RWPE2 (cell line): ENCODE measurements around the gene EEF1A1.
"Not testable (repeated sequence)": the region's sequence is repeated elsewhere in the genome, so short reads cannot be mapped to it uniquely, and the experiment has no call there.

Source experiments
- ATAC-seq: fragments of 200-7000 bp; cut with Tn5 transposase; 3 replicates; pipeline ENCODE4 v1.9.1; 2021; ENCODE audit warnings: low read depth
- DNase-seq: peaks from one replicate; pipeline ENCODE4 v3.0.0-alpha.2; 2020; ENCODE audit warnings: low spot score
- H3K27ac ChIP-seq: fragments of 450-650 bp; 2 replicates; pipeline ENCODE4 v1.5.1; 2017; ENCODE audit warnings: mild to moderate bottlenecking; ENCODE audit not compliant: poor library complexity, severe bottlenecking
- H3K27me3 ChIP-seq: fragments of 250-450 bp; sonication (Bioruptor Pico); 2 replicates; pipeline ENCODE4 v1.5.1; 2021; ENCODE audit warnings: mild to moderate bottlenecking, moderate library complexity; ENCODE audit not compliant: insufficient read depth, poor library complexity, severe bottlenecking
- H3K36me3 ChIP-seq: fragments of 250-450 bp; sonication (Bioruptor Pico); 2 replicates; pipeline ENCODE4 v1.5.1; 2020; ENCODE audit warnings: low read depth, mild to moderate bottlenecking, moderate library complexity
- H3K4me1 ChIP-seq: fragments of 250-450 bp; sonication (Bioruptor Pico); 2 replicates; pipeline ENCODE4 v1.5.1; 2021; ENCODE audit warnings: mild to moderate bottlenecking, moderate library complexity; ENCODE audit not compliant: insufficient read depth, poor library complexity, severe bottlenecking
- H3K4me3 ChIP-seq: fragments of 250-450 bp; sonication (Bioruptor Pico); 2 replicates; pipeline ENCODE4 v1.5.1; 2021; ENCODE audit warnings: mild to moderate bottlenecking, moderate library complexity; ENCODE audit not compliant: severe bottlenecking
- H3K9me3 ChIP-seq: fragments of 250-450 bp; sonication (Bioruptor Pico); 2 replicates; pipeline ENCODE4 v1.5.1; 2021; ENCODE audit warnings: mild to moderate bottlenecking, moderate library complexity; ENCODE audit not compliant: severe bottlenecking
- TF ChIP-seq, protein P1 (sequence below): fragments of 450-650 bp; IDR thresholded peaks from one replicate; pipeline ENCODE4 v1.5.1; 2017; ENCODE audit warnings: mild to moderate bottlenecking, moderate library complexity; ENCODE audit not compliant: poor library complexity, severe bottlenecking

EEF1A1 gene

DNA sequence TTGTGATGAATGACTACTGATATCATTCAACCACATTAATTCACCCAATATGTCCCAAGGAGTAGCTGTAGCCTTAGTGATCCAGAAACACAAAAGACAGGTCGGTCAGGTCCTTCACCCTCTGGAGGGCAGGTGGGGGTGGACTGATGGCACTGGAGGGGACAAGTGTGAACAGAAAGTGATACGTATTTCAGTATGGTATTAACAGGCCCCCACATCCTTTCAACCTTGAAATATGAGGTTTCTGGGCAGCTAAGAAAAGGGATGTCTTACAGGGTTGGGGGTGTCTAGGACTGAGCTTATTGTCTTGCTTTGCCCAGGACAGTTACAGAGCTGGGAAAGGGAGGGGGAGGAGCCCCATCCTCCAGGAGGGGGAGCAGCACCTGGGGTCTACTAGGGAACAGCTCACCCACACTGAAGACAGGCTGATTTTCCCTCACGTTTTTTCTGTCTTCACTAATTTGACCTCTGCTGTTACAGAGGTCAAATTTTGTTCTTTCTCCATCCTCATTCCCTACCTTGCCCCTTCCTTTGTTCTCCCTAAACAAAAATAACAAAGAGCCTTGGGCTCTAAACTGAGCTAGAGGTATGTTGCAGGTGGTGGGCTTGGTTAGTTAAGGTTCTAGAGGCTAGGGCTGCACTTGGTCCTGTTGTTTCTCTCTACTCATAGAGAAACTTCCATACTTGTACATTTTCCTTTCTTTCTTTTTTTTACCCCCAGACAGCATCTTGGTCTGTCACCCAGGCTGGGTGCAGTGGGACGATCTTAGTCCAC is 38.0 kb upstream of the EEF1A1 start:
- Histone ChIP-seq H3K4me1 (no peaks in the 10 kb centered on the region), H3K36me3 (no peaks in the 10 kb centered on the region), H3K27me3 (no peaks in the 10 kb centered on the region), H3K27ac (no peak overlapping the region), H3K4me3 (no peak overlapping the region), H3K9me3 (no peaks in the 10 kb centered on the region)
- DNase-seq (no peak), ATAC-seq (no peak)
- TF ChIP-seq, protein P1, sequence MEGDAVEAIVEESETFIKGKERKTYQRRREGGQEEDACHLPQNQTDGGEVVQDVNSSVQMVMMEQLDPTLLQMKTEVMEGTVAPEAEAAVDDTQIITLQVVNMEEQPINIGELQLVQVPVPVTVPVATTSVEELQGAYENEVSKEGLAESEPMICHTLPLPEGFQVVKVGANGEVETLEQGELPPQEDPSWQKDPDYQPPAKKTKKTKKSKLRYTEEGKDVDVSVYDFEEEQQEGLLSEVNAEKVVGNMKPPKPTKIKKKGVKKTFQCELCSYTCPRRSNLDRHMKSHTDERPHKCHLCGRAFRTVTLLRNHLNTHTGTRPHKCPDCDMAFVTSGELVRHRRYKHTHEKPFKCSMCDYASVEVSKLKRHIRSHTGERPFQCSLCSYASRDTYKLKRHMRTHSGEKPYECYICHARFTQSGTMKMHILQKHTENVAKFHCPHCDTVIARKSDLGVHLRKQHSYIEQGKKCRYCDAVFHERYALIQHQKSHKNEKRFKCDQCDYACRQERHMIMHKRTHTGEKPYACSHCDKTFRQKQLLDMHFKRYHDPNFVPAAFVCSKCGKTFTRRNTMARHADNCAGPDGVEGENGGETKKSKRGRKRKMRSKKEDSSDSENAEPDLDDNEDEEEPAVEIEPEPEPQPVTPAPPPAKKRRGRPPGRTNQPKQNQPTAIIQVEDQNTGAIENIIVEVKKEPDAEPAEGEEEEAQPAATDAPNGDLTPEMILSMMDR = no peak

DNA sequence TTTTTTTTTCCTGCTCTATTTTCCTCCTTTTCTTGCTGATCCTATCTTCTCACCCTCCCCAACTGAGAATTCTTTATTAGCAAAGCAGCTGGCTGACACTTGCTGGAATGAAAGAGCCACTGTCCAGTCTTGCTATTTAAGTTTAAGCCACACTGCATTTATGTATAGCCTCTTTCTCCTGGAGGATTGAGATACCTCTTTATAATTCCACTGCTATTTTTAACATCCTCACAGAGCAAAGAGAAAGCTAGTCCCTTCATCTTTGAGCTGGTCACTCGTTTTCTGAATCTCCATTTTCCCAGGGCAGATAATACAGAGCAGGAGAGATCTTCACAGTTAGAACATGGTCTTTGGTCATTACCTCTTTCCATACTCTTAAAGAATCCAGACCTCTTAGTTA is 36.0 kb upstream of the EEF1A1 start:
- DNase-seq (no peak), ATAC-seq (no peak)
- Histone ChIP-seq H3K4me3 (no peak overlapping the region), H3K27me3 (no peaks in the 10 kb centered on the region), H3K9me3 (no peaks in the 10 kb centered on the region), H3K27ac (no peak overlapping the region), H3K36me3 (no peaks in the 10 kb centered on the region), H3K4me1 (no peaks in the 10 kb centered on the region)
- TF ChIP-seq, protein P1 = no peak

DNA sequence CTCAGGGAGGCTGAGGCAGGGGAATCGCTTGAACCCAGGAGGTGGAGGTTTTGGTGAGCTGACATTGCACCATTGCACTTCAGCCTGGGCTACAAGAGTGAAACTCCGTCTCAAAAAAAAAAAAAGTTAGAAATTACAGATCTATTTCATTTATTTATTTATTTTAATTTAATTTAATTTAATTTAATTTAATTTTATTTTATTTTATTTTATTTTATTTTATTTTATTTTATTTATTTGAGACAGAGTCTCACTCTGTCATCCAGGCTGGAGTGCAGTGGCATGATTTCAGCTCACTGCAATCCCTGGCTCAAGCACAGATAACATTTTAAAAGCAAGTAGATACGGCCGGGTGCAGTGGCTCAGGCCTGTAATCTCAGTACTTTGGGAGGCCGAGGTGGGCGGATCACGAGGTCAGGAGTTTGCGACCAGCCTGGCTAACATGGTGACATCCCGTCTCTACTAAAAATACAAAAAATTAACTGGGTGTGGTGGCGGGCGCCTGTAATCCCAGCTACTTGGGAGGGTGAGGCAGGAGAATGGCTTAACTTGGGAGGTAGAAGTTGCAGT is 34.6 kb upstream of the EEF1A1 start:
- H3K27ac ChIP-seq, H3K4me1 ChIP-seq, ATAC-seq, H3K4me3 ChIP-seq, H3K9me3 ChIP-seq, DNase-seq, H3K36me3 ChIP-seq, H3K27me3 ChIP-seq: not testable (repeated sequence)

DNA sequence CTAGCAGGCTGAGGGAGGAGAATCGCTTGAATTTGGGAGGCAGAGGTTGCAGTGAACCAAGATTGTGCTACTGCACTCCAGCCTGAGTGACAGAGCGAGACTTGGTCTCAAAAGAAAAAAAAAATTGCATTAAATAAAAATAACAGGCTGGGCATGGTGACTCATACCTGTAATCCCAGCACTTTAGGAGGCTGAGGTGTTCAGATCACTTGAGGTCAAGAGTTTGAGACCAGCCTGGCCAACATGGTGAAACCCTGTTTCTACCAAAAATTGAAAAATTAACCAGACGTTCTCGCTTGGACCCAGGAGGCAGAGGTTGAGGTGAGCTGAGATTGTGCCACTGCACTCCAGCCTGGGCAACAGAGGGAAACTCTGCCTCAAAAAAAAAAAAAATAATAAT is 30.3 kb upstream of the EEF1A1 start:
- H3K27ac ChIP-seq, DNase-seq, H3K9me3 ChIP-seq, ATAC-seq, H3K4me3 ChIP-seq, H3K4me1 ChIP-seq, H3K27me3 ChIP-seq, H3K36me3 ChIP-seq: not testable (repeated sequence)

DNA sequence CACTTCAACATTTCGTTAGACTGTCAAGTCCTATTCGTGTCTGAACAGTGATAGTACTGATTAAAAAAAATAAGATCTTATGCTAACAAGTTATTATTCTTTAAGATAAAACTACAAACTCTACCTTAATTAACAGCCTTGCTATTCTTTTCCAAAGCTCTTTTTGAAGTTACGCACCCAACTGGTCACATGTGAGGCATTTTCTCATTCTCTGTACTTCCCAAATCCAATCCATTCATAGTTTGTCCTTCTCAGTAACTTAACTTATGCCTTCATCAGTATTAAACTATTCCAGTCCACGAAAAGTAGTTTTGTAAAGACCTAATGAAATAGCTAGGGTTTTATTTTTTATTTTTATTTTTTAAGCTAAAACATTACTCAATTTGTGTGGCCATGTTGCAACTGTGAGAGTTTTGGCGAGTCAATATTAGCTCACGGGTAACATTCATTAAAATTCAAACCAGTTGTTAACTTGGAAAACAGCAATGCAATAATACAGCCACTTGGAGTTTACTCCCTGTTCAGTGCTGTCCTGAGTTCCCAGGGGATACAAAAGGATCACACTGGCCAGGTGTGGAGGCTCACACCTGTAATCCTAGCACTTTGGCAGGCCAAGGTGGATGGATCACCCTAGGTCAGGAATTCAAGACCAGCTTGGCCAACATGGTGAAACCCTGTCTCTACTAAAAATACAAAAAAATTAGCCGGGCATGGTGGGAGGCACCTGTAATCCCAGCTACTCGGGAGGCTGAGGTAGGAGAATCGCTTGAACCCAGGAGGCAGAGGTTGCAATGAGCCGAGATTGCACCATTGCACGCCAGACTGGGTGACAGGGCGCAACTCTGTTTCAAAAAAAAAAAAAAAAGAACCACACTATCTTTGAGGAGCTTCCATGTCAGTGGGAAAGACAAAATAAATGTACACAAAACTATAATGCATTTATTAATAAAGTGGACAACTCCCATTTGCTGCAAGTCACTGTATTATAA is 27.9 kb upstream of the EEF1A1 start:
- H3K4me3 ChIP-seq = no peak overlapping the region
- H3K27me3 ChIP-seq = no peaks in the 10 kb centered on the region
- TF ChIP-seq, protein P1 = no peak
- H3K27ac ChIP-seq = no peak overlapping the region
- no peaks in the 10 kb centered on the region for H3K9me3 ChIP-seq
- H3K4me1 ChIP-seq = no peaks in the 10 kb centered on the region
- H3K36me3 ChIP-seq = no peaks in the 10 kb centered on the region
- ATAC-seq (no peak), DNase-seq (no peak)
